Adrenal gland (tissue), 5 donors: ENCODE data around the gene LDLRAP1.

Experiments used
- POLR2A ChIP-seq, 2 donors: fragments of 450-650 bp; IDR thresholded peaks; one replicate each; pipeline ENCODE4 v1.6.1; 2017; ENCODE audit warnings: antibody characterized with exemption in 2 of 2, mild to moderate bottlenecking in 2 of 2, moderate library complexity in 1 of 2
- TF ChIP-seq, protein P1 (sequence below), 6 experiments: fragments of 450-650 bp in 4 of 6; fragments of 200-600 bp in 2 of 6; sonication (generic) in 1 of 6; IDR thresholded peaks; 1 replicate in 5 of 6; 2 replicates in 1 of 6; pipeline versions ENCODE4 v1.5.1 to v1.8.0; 2016 to 2021; ENCODE audit warnings: antibody characterized with exemption in 6 of 6, mild to moderate bottlenecking in 2 of 6, moderate library complexity in 1 of 6
- donor health status: DM: no; HTN: no; CAD: no.

DNA sequence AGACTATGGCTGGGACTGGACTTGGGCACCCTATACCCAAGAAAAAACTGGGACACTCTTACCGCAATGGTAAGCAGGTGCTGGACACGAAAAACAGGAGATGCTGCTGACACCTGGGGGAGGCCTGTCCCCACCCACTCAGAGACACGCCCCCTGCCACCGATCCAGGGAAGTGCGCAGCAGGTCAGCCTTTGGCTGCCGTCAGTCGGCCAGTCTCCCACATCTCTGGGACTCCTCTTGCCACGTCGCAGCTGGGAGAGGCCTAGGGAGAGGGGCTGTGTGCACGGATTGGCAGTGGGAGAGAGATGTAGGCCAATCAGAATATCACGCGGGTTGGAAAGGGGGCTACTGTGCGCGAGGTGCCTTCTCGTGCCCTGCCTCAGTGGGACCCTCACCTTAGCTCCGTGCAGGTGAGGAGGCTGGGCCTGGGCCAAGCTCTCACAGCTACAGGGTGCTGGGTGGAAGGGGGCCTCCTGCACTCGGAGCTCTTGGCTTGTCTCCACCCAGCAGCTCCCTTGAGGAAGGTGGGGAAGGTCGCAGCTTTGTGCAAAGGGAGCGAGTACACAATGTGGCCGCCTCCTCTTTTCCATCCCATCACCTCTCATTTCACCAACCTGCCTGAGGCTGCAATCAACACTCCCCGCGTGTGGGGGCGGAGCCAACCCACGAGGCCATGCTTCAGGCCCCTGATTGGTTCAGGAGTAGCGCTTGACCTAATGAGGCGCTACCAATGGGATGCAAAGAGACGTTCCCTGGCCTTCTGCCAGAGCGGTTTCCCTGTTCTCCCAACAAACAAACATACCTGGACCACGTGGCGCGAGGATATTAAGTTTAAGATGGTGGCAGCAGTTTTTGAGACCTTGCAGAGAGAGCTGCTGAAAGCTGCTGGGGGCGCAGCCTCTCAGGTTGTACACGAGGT, 25.7 kb upstream of the LDLRAP1 start:
- TF ChIP-seq, protein P1, sequence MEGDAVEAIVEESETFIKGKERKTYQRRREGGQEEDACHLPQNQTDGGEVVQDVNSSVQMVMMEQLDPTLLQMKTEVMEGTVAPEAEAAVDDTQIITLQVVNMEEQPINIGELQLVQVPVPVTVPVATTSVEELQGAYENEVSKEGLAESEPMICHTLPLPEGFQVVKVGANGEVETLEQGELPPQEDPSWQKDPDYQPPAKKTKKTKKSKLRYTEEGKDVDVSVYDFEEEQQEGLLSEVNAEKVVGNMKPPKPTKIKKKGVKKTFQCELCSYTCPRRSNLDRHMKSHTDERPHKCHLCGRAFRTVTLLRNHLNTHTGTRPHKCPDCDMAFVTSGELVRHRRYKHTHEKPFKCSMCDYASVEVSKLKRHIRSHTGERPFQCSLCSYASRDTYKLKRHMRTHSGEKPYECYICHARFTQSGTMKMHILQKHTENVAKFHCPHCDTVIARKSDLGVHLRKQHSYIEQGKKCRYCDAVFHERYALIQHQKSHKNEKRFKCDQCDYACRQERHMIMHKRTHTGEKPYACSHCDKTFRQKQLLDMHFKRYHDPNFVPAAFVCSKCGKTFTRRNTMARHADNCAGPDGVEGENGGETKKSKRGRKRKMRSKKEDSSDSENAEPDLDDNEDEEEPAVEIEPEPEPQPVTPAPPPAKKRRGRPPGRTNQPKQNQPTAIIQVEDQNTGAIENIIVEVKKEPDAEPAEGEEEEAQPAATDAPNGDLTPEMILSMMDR (IDR thresholded peaks at IDR 0.05): no peak
- no peak for TF ChIP-seq POLR2A (IDR thresholded peaks at IDR 0.05)
